ENCODE data around the gene CERS1. TPM values are rescaled to one million over a fixed set of nuclear protein-coding genes. Genes with fewer than 3 reads are reported as not detected.

Gene CERS1
- total RNA-seq, 1 experiment from 2014 or later: 0.96 TPM

GRCh38 chr19:18910010-18910409 is 14.1 kb upstream of the CERS1 start:
- ChIA-PET POLR2A (no interaction called here), CTCF (no interaction called here), RAD21 (ENCODE audit: low non-redundant PET in 1 of 2, low total read pairs in 2 of 2, uncharacterized antibody in 2 of 2, unreplicated experiment in 2 of 2) (no interaction called here)
- no TSS peak for BruUV-seq (replicated peaks)
- Histone ChIP-seq H3K79me2 (ENCODE audit: insufficient read depth, low read length) (peaks cover 24% of the 10 kb centered on the region), H3K9me2 (ENCODE audit: insufficient read depth) (no peaks in the 10 kb centered on the region), H3K9ac (ENCODE audit: low read length) (no peak overlapping the region), H3K4me1 (ENCODE audit: control insufficient read depth in 1 of 2, insufficient read depth in 2 of 2, low read length in 2 of 2) (no peaks in the 10 kb centered on the region), H3K4me3 (replicated peaks in 1 of 2; ENCODE audit: low read depth in 1 of 2, low read length in 2 of 2) (no peak overlapping the region), H3K36me3 (ENCODE audit: control insufficient read depth in 1 of 2, insufficient read depth in 2 of 2, low read length in 2 of 2) (peaks cover 0 to 4% of the 10 kb centered on the region in 2 experiments; a peak in 3 of 4 replicates), H4K20me1 (ENCODE audit: insufficient read depth) (no peaks in the 10 kb centered on the region), H2AFZ (ENCODE audit: low read depth, low read length, poor library complexity, severe bottlenecking) (no peak overlapping the region), H3K27me3 (ENCODE audit: insufficient read depth, low read length) (no peaks in the 10 kb centered on the region), H3K4me2 (ENCODE audit: low read length) (no peak overlapping the region), H3K27ac (ENCODE audit: low read depth, low read length) (no peak overlapping the region), H3K9me3 (ENCODE audit: control insufficient read depth in 1 of 2, insufficient read depth in 1 of 2, low read depth in 1 of 2, low read length in 2 of 2) (no peaks in the 10 kb centered on the region)
- ATAC-seq: no peak
- intact Hi-C loops (cut with micrococcal nuclease): no loop called here
- no peak for DNase-seq (ENCODE audit: low read depth, low spot score)
- TF ChIP-seq RAD21 (IDR thresholded peaks at IDR 0.05; ENCODE audit: low read depth) (no peak), CEBPB (IDR thresholded peaks at IDR 0.05; ENCODE audit: low read depth) (no peak), YY1 (IDR thresholded peaks at IDR 0.05; ENCODE audit: extremely low read depth, insufficient replicate concordance, low read depth, low read length) (no peak), CTCF (IDR thresholded peaks at IDR 0.05 in 2 of 3, conservative IDR thresholded peaks at IDR 0.05 in 1 of 3; ENCODE audit: borderline replicate concordance in 1 of 3, insufficient read depth in 1 of 3, low read depth in 2 of 3, low read length in 2 of 3) (no peak), POLR2A (IDR thresholded peaks at IDR 0.05; ENCODE audit: borderline replicate concordance, extremely low read depth, insufficient read depth, insufficient read length) (no peak), JUND (IDR thresholded peaks at IDR 0.05) (no peak), SRF (IDR thresholded peaks at IDR 0.05; ENCODE audit: low read depth) (no peak), MAX (IDR thresholded peaks at IDR 0.05) (no peak), ZFX (IDR thresholded peaks at IDR 0.05) (no peak), REST (IDR thresholded peaks at IDR 0.05; ENCODE audit: low read depth) (no peak), ATF3 (IDR thresholded peaks at IDR 0.05) (no peak)
- TF ChIP-seq, protein P1, sequence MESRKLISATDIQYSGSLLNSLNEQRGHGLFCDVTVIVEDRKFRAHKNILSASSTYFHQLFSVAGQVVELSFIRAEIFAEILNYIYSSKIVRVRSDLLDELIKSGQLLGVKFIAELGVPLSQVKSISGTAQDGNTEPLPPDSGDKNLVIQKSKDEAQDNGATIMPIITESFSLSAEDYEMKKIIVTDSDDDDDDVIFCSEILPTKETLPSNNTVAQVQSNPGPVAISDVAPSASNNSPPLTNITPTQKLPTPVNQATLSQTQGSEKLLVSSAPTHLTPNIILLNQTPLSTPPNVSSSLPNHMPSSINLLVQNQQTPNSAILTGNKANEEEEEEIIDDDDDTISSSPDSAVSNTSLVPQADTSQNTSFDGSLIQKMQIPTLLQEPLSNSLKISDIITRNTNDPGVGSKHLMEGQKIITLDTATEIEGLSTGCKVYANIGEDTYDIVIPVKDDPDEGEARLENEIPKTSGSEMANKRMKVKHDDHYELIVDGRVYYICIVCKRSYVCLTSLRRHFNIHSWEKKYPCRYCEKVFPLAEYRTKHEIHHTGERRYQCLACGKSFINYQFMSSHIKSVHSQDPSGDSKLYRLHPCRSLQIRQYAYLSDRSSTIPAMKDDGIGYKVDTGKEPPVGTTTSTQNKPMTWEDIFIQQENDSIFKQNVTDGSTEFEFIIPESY (IDR thresholded peaks at IDR 0.05; ENCODE audit: extremely low read depth, insufficient replicate concordance, low read length): no peak

Data from HCT116 (cell line).